Endometrial microvascular endothelial cells (primary cell): ENCODE data around the gene MT4. TPM values are rescaled to one million over a fixed set of nuclear protein-coding genes. Genes with fewer than 3 reads are reported as not detected.

Experiments
- in situ Hi-C: cut with HindIII; loops from 2 replicates; pipeline ENCODE4 v1.10.0; 2017; ENCODE audit warnings: low sequenced_read_pairs, low pct_unique_long_range_greater_than_20kb; ENCODE audit errors: inconsistent ontology term
- total RNA-seq: library from RNA; depleted of rRNA; stranded (reverse); fragments of >200 nt; gene quantifications from one replicate; pipeline ENCODE4 v1.2.3, GENCODE V29; 2015; ENCODE audit errors: inconsistent ontology term

The MT4 gene
- total RNA-seq, 1 donor from 2014 or later: not detected

DNA sequence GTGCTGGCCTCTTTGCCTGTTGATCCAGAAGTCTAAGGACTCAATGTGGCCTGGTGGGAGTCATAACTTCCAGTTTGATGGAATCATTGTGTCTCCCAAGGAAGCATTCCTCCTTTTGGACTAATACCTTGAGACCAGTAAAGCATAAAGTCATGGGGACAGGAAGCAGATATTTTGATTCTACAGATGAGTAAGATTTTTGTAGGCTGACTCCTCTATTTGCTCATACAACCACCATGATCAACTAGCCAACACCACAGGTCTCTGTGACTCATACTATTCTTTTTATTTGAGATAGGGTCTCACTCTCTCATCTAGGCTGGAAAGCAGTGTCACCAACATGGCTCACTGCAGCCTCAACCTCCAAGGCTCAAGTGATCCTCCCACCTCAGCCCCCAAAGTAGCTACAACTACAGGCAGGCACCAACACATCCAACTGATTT is 49.7 kb downstream of the MT4 start:
- in situ Hi-C loops: no loop called here

- in situ Hi-C loops: no loop called here
These were observed 50.5 kb downstream of the MT4 start for GRCh38 chr16:56615353-56615752.

- in situ Hi-C loops: no loop called here
These were observed 51.8 kb downstream of the MT4 start for GRCh38 chr16:56616608-56617211.

- in situ Hi-C loops: no loop called here
These were observed 52.6 kb downstream of the MT4 start for GRCh38 chr16:56617212-56618085.

- in situ Hi-C loops: no loop called here
These were observed 53.3 kb downstream of the MT4 start for GRCh38 chr16:56618138-56618537.

Other genes starting within 250 kb of the MT4 start
- 116 TPM for gene AMFR, start 139.5 kb upstream of the MT4 start, total RNA-seq
- 110 TPM for gene NUDT21, start 113.7 kb upstream of the MT4 start, total RNA-seq
- 99.2 TPM for gene OGFOD1, start 113.5 kb upstream of the MT4 start, total RNA-seq
- 45.7 TPM for gene BBS2, start 45.0 kb upstream of the MT4 start, total RNA-seq
- not detected for gene MT3, start 24.5 kb downstream of the MT4 start, total RNA-seq
- 1,097 TPM for gene MT2A, start 43.5 kb downstream of the MT4 start, total RNA-seq
- gene MT1E, start 60.7 kb downstream of the MT4 start, total RNA-seq: 878 TPM
- gene MT1M, start 67.6 kb downstream of the MT4 start, total RNA-seq: 4.6 TPM
- gene MT1A, start 73.6 kb downstream of the MT4 start, total RNA-seq: 40.6 TPM
- not detected for gene MT1B, start 86.8 kb downstream of the MT4 start, total RNA-seq
- gene MT1F, start 92.9 kb downstream of the MT4 start, total RNA-seq: 6.5 TPM
- gene MT1G, start 103.0 kb downstream of the MT4 start, total RNA-seq: not detected
- not detected for gene MT1H, start 104.7 kb downstream of the MT4 start, total RNA-seq
- gene MT1X, start 117.4 kb downstream of the MT4 start, total RNA-seq: 114 TPM
- gene NUP93, start 165.1 kb downstream of the MT4 start, total RNA-seq: 99.0 TPM